Measurements from ENCODE around the gene EPC1. TPM values are rescaled to one million over a fixed set of nuclear protein-coding genes. Genes with fewer than 3 reads are reported as not detected.

The EPC1 gene
- total RNA-seq, 6 experiments from 2014 or later, result 10.5 to 14.6 (median 12.4) TPM

DNA sequence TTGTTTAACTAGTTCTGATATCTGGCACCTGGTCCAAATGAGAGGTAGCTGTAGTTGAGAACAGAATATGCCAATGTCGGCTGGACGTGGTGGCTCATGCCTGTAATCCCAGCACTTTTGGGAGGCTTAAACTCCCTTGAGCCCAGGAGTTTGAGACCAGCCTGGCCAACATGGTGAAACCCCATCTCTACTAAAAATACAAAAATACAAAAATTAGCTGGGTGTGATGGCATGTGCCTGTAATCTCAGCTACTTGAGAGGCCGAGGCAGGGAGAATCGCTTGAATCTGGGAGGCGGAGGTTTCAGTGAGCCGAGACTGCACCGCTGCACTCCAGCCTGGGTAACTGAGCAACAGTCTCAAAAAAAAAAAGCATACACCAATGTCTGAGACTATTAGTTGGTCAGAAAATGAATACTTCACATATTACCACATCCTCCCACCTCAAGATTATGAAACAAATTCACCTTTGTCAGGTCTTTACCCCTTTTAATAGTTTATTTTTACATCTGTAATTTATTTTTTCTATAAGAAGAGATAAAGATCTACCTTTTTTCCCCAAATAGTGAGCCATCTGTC is 38.8 kb downstream of the EPC1 start:
- no peaks in the 10 kb centered on the region for H3K9me3 ChIP-seq
- no peak overlapping the region for H3K4me3 ChIP-seq
- H3K27ac ChIP-seq, result no peak overlapping the region
- 80% methylated on average over 4 of the region's 7 CpGs for WGBS (ENCODE audit: insufficient coverage, low coverage, low lambda C conversion rate, missing lambda C conversion rate)
- H3K36me3 ChIP-seq, result peaks cover 0 to 25% (median 0%) of the 10 kb centered on the region in 4 donors
- TF ChIP-seq POLR2A (IDR thresholded peaks at IDR 0.05) (no peak), CTCF (IDR thresholded peaks at IDR 0.05) (no peak)
- intact Hi-C loops (cut with DNase I), result no loop called here
- H3K27me3 ChIP-seq, result no peaks in the 10 kb centered on the region
- no peak for ATAC-seq
- DNase-seq, result no peak
- H3K4me1 ChIP-seq, result peaks cover 0 to 7% (median 0%) of the 10 kb centered on the region in 4 donors

GRCh38 chr10:32307609-32308008 is 39.3 kb downstream of the EPC1 start:
- no peak for TF ChIP-seq CTCF (IDR thresholded peaks at IDR 0.05)
- TF ChIP-seq POLR2A (IDR thresholded peaks at IDR 0.05), result no peak
- 69% methylated on average over 3 of the region's 3 CpGs for WGBS (ENCODE audit: insufficient coverage, low coverage, low lambda C conversion rate, missing lambda C conversion rate)
- H3K9me3 ChIP-seq, result no peaks in the 10 kb centered on the region
- H3K27me3 ChIP-seq, result no peaks in the 10 kb centered on the region
- no peak overlapping the region for H3K27ac ChIP-seq
- no peak for ATAC-seq
- no peak for DNase-seq
- intact Hi-C loops (cut with DNase I), result no loop called here
- peaks cover 0 to 28% (median 0%) of the 10 kb centered on the region in 4 donors for H3K36me3 ChIP-seq
- H3K4me1 ChIP-seq, result peaks cover 0 to 4% (median 0%) of the 10 kb centered on the region in 4 donors
- no peak overlapping the region for H3K4me3 ChIP-seq

DNA sequence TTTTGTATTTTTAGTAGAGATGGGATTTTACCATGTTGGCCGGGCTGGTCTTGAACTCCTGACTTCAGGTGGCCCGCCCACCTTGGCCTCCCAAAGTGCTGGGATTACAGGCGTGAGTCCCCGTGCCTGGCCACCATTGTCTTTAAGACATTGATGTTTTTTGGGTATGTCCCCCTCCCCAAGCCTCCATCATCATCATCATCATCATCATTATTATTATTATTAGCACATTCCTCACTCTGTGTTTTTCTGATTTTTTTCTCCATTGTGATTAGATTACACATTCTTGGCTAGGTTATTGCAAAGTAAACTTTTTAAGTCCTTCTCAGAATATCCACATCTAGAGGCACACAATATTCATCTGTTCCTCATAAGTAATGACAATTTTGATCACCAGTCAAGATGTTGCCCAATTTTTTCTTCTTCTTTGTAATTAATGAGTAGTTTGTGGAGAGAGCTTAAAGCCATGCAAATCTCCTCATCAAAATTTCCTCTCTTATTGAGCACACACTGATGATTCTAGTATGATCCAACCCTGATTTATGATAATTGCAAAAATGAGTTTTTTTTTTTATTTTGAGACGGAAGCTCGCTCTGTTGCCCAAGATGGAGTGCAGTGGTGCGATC is 47.5 kb downstream of the EPC1 start:
- no peak for TF ChIP-seq CTCF (IDR thresholded peaks at IDR 0.05)
- TF ChIP-seq POLR2A (IDR thresholded peaks at IDR 0.05), result no peak
- Histone ChIP-seq H3K27me3 (no peaks in the 10 kb centered on the region), H3K9me3 (no peaks in the 10 kb centered on the region), H3K4me1 (peaks cover 0 to 16% (median 7%) of the 10 kb centered on the region in 4 donors), H3K27ac (no peak overlapping the region), H3K36me3 (peaks cover 0 to 21% (median 0%) of the 10 kb centered on the region in 4 donors), H3K4me3 (no peak overlapping the region)
- ATAC-seq (no peak), DNase-seq (no peak)
- WGBS (ENCODE audit: insufficient coverage, low coverage, low lambda C conversion rate, missing lambda C conversion rate), result 94% methylated on average over 3 of the region's 7 CpGs
- intact Hi-C loops (cut with DNase I), result no loop called here

GRCh38 chr10:32298075-32298812 is 48.7 kb downstream of the EPC1 start:
- Histone ChIP-seq H3K4me1 (peaks cover 0 to 16% (median 7%) of the 10 kb centered on the region in 4 donors), H3K9me3 (no peaks in the 10 kb centered on the region), H3K27me3 (no peaks in the 10 kb centered on the region), H3K27ac (no peak overlapping the region), H3K4me3 (no peak overlapping the region), H3K36me3 (peaks cover 0 to 13% (median 0%) of the 10 kb centered on the region in 4 donors)
- DNase-seq (no peak), ATAC-seq (no peak)
- intact Hi-C loops (cut with DNase I), result no loop called here
- TF ChIP-seq POLR2A (IDR thresholded peaks at IDR 0.05) (no peak), CTCF (IDR thresholded peaks at IDR 0.05) (no peak)
- WGBS (ENCODE audit: insufficient coverage, low coverage, low lambda C conversion rate, missing lambda C conversion rate), result 90% methylated on average over 11 of the region's 11 CpGs

All from right lobe of liver (tissue), 6 donors.